ENCODE measurements around the gene BMP3. TPM values are rescaled to one million over a fixed set of nuclear protein-coding genes. Genes with fewer than 3 reads are reported as not detected.

Gene BMP3
- total RNA-seq, 1 donor from 2014 or later = not detected

- H3K36me3 Mint-ChIP-seq (ENCODE audit: low read depth, unreplicated experiment) = no peaks in the 10 kb centered on the region
- no peak overlapping the region for H3K27ac Mint-ChIP-seq (ENCODE audit: unreplicated experiment)
- no peaks in the 10 kb centered on the region for H3K4me1 Mint-ChIP-seq (ENCODE audit: unreplicated experiment)
- no peaks in the 10 kb centered on the region for H3K9me3 Mint-ChIP-seq (ENCODE audit: unreplicated experiment)
- TF ChIP-seq CTCF (IDR thresholded peaks at IDR 0.05; ENCODE audit: unreplicated experiment) = no peak
- no peak overlapping the region for H3K4me3 Mint-ChIP-seq (ENCODE audit: unreplicated experiment)
- H3K27me3 Mint-ChIP-seq (ENCODE audit: unreplicated experiment) = peaks cover 1% of the 10 kb centered on the region
- no peak for DNase-seq (ENCODE audit: low spot score)
These were observed 53.5 kb downstream of the BMP3 start for GRCh38 chr4:81084029-81084428.

- DNase-seq (ENCODE audit: low spot score) = no peak
- Mint-ChIP-seq H3K27ac (ENCODE audit: unreplicated experiment) (no peak overlapping the region), H3K27me3 (ENCODE audit: unreplicated experiment) (peaks cover 1% of the 10 kb centered on the region), H3K4me1 (ENCODE audit: unreplicated experiment) (no peaks in the 10 kb centered on the region), H3K36me3 (ENCODE audit: low read depth, unreplicated experiment) (no peaks in the 10 kb centered on the region), H3K9me3 (ENCODE audit: unreplicated experiment) (no peaks in the 10 kb centered on the region), H3K4me3 (ENCODE audit: unreplicated experiment) (no peak overlapping the region)
- TF ChIP-seq CTCF (IDR thresholded peaks at IDR 0.05; ENCODE audit: unreplicated experiment) = no peak
These were observed 54.1 kb downstream of the BMP3 start for GRCh38 chr4:81084634-81085033.

GRCh38 chr4:81085291-81085690, 54.8 kb downstream of the BMP3 start:
- H3K4me1 Mint-ChIP-seq (ENCODE audit: unreplicated experiment) = no peaks in the 10 kb centered on the region
- no peak overlapping the region for H3K27ac Mint-ChIP-seq (ENCODE audit: unreplicated experiment)
- peaks cover 1% of the 10 kb centered on the region for H3K27me3 Mint-ChIP-seq (ENCODE audit: unreplicated experiment)
- TF ChIP-seq CTCF (IDR thresholded peaks at IDR 0.05; ENCODE audit: unreplicated experiment) = no peak
- no peak for DNase-seq (ENCODE audit: low spot score)
- no peaks in the 10 kb centered on the region for H3K36me3 Mint-ChIP-seq (ENCODE audit: low read depth, unreplicated experiment)
- H3K4me3 Mint-ChIP-seq (ENCODE audit: unreplicated experiment) = no peak overlapping the region
- no peaks in the 10 kb centered on the region for H3K9me3 Mint-ChIP-seq (ENCODE audit: unreplicated experiment)

GRCh38 chr4:81085979-81086378, 55.5 kb downstream of the BMP3 start:
- Mint-ChIP-seq H3K27me3 (ENCODE audit: unreplicated experiment) (peaks cover 1% of the 10 kb centered on the region), H3K27ac (ENCODE audit: unreplicated experiment) (no peak overlapping the region), H3K4me3 (ENCODE audit: unreplicated experiment) (no peak overlapping the region), H3K9me3 (ENCODE audit: unreplicated experiment) (no peaks in the 10 kb centered on the region), H3K4me1 (ENCODE audit: unreplicated experiment) (no peaks in the 10 kb centered on the region), H3K36me3 (ENCODE audit: low read depth, unreplicated experiment) (no peaks in the 10 kb centered on the region)
- no peak for TF ChIP-seq CTCF (IDR thresholded peaks at IDR 0.05; ENCODE audit: unreplicated experiment)
- DNase-seq (ENCODE audit: low spot score) = no peak

- Mint-ChIP-seq H3K27me3 (ENCODE audit: unreplicated experiment) (no peaks in the 10 kb centered on the region), H3K4me1 (ENCODE audit: unreplicated experiment) (no peaks in the 10 kb centered on the region), H3K36me3 (ENCODE audit: low read depth, unreplicated experiment) (no peaks in the 10 kb centered on the region), H3K9me3 (ENCODE audit: unreplicated experiment) (no peaks in the 10 kb centered on the region), H3K4me3 (ENCODE audit: unreplicated experiment) (no peak overlapping the region), H3K27ac (ENCODE audit: unreplicated experiment) (no peak overlapping the region)
- TF ChIP-seq CTCF (IDR thresholded peaks at IDR 0.05; ENCODE audit: unreplicated experiment) = no peak
- no peak for DNase-seq (ENCODE audit: low spot score)
These were observed 63.4 kb downstream of the BMP3 start for GRCh38 chr4:81093720-81094401.
